HG03460 (cell line): ENCODE data around the gene NDN.
"Not testable (repeated sequence)": the region's sequence is repeated elsewhere in the genome, so short reads cannot be mapped to it uniquely, and the experiment has no call there.

ENCODE experiments used
- ATAC-seq: cut with Tn5 transposase; IDR thresholded peaks from one replicate; pipeline ENCODE4 v1.9.1; 2021; ENCODE audit not compliant: unreplicated experiment

Gene NDN, protein sequence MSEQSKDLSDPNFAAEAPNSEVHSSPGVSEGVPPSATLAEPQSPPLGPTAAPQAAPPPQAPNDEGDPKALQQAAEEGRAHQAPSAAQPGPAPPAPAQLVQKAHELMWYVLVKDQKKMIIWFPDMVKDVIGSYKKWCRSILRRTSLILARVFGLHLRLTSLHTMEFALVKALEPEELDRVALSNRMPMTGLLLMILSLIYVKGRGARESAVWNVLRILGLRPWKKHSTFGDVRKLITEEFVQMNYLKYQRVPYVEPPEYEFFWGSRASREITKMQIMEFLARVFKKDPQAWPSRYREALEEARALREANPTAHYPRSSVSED

DNA sequence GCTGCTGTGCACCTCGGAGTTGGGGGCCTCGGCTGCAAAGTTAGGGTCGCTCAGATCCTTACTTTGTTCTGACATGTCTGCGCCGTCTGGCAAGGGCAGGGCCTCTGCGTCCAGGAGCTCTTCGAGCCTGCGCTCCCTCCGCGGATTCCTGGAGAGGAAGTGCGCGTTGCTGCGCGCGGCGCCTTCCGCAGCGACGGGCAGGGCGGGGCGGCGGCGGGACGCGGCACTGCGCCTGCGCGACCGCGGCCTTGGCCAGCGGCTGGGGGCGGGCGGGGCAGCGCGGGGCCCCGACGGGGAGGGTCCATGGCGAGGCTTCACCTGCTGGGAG, at the start of gene NDN:
Gene NDN, minus strand, starts transcription at position 163 of the 328 bp plus-strand sequence. Its CDS starts 88 bp downstream, at position 75.
- ATAC-seq = no peak

- no peak for ATAC-seq
Measured at GRCh38 chr15:23736033-23736673, 49.0 kb upstream of the NDN start.

DNA sequence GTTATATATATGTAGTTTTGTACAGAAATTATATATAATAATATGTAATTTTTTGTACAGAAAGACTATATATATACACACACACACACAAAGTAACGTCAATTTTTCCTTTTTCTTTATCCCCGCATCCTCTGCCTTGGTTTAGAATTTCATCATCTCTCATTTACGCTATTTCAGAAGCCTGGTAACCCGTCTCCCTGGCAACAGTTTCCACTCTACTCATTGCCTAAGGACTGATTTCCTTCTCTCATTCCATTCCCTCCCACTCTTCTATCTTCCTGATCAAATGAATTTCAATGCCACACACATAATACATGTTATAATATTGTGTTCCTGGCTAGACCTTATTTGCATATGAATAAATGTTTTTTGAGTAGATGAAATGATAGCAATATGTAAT, 47.8 kb upstream of the NDN start:
- ATAC-seq = no peak

DNA sequence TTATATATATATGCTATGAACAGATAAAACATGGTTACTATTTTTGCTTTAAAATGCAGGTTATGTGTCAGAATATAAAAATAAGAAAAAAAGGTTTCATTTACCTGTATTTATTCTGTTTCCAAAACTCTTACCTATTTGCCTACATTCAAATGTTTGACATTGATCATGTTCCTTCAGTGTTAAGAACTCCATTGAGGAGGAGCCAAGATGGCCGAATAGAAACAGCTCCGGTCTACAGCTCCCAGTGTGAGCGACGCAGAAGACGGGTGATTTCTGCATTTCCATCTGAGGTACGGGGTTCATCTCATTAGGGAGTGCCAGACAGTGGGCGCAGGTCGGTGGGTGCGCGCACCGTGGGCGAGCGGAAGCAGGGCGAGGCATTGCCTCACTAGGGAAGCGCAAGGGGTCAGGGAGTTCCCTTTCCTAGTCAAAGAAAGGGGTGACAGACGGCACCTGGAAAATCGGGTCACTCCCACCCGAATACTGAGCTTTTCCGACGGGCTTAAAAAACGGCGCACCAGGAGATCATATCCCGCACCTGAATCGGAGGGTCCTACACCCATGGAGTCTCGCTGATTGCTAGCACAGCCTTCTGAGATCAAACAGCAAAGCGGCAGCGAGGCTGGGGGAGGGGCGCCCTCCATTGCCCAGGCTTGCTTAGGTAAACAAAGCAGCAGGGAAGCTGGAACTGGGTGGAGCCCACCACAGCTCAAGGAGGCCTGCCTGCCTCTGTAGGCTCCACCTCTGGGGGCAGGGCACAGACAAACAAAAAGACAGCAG, 27.0 kb upstream of the NDN start:
- ATAC-seq = not testable (repeated sequence)

DNA sequence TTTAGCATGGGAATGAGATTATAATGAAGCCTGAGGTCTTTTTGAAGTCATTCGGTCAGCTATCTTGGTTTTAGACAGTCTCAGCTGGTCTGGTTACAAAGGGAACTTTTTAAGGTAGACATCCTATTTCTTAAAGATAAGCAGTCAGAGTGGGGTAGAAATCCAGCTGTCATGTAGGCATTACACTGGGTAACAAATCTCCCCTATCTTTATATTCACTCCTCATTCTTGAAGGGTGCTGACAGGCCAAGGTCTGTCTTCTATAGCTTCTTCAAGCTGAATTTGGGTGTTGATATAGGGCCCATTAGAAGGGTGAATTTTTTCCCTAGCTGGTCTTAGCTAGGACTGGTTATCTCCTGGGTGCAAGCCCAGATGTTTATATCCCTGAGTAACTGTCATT, 21.2 kb upstream of the NDN start:
- ATAC-seq = no peak

DNA sequence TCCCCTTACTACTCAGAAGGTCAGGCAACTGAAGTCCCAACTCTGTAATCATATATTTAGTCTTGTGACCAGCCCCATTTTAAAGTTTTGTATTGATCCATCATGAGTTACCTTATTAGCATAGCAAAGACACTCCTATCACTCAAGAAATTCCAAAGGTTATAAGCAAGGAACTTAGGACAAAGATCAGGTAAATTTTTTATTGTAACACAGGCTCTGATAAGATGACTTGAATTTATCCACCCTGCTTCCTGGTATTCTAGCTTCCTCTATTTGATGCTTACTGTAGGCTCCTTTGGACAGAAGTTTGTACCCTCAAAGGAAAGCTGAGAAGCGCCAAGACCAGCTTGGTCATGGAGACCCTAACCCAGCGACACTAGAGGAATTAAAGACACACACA, 8.2 kb upstream of the NDN start:
- ATAC-seq = no peak

DNA sequence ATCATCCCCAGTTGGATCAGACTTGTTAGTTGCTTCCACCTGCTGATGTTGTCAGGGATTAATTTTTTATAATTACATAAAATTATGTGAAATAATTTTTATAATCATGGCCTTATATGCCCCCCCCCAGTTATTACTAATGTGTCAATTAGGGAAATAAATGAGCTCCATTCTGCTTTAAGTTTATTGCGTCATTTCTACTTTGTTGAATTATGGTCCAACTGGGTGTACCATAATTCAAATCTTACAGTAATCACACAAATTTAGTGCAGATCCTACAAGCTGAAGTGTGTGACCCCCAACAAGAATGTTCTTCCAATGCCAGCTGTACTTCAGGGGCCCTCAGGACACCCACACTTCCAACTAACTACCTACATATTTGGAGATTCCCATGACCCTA, 7.5 kb upstream of the NDN start:
- ATAC-seq = no peak

DNA sequence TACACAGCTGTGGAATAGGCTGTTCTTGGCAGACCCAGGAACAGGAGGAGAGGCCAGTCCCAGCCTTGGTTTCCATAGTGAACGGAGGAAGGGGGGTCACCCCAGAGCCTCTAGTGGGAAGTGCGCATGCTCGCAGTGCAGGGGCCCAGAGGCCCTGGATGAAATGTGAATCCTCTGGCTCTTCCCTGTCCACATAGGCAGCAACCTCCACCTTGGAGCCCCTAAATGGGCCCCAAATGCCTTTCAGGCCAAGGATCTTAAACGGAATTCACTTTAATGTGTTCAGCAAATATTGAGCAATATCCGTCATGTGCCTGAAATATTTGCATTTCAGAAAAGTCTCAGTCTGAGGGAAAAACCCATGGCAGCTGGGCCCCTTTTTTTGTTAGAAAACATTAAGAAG, 3.3 kb upstream of the NDN start:
- no peak for ATAC-seq

- no peak for ATAC-seq
Measured at GRCh38 chr15:23690015-23690414, 2.9 kb upstream of the NDN start.

DNA sequence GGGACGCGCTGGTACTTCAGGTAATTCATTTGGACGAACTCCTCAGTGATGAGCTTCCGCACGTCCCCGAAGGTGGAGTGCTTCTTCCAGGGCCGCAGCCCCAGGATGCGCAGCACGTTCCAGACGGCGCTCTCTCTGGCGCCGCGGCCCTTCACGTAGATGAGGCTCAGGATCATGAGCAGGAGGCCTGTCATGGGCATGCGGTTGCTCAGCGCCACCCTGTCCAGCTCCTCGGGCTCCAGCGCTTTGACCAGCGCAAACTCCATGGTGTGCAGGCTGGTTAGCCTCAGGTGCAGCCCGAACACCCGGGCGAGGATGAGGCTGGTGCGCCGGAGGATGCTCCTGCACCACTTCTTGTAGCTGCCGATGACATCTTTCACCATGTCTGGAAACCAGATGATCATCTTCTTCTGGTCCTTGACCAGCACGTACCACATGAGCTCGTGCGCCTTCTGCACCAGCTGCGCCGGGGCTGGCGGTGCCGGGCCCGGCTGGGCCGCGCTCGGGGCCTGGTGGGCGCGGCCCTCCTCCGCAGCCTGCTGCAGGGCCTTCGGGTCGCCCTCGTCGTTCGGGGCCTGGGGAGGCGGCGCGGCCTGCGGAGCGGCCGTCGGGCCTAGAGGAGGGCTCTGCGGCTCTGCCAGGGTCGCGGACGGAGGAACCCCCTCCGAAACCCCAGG, 501 bp downstream of the NDN start:
- ATAC-seq = no peak

GRCh38 chr15:23671481-23671880, 15.6 kb downstream of the NDN start:
- ATAC-seq = no peak

DNA sequence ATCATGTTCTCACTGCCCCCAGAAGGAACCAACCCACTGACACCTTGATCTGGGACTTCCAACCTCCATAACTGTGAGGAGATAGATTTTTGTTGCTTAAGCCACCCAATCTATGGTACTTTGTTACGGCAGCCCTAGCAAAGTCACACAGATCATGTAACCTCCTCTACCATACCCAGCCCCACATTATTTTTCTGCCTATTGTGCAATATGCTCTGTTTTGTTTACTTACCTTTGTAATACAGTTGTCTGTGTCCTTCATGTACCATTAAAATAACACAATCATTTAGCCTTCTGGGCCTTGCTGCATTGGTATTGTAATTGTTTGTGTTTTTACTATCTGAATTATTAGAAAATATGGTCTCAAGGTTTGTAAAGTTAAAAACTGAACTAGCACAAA, 16.1 kb downstream of the NDN start:
- no peak for ATAC-seq

DNA sequence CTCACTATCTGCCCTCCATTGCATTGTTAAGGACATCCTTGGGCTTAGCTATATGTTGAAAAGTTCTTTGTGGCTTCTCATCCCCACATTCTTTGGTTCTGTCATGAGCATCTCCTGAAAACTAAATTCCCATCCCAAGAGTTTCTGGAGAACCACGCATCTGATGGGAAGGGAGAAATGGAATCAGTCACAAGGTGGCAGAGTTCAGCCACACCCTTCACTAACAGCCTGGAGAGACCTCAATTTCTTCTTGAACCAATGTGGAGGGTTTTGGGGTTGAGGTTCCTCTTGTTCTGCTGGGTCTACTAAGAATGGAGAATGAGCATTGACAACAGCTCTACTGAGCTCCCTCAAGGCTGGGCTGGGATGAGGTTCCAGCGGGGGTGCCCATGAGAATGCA, 23.9 kb downstream of the NDN start:
- no peak for ATAC-seq

DNA sequence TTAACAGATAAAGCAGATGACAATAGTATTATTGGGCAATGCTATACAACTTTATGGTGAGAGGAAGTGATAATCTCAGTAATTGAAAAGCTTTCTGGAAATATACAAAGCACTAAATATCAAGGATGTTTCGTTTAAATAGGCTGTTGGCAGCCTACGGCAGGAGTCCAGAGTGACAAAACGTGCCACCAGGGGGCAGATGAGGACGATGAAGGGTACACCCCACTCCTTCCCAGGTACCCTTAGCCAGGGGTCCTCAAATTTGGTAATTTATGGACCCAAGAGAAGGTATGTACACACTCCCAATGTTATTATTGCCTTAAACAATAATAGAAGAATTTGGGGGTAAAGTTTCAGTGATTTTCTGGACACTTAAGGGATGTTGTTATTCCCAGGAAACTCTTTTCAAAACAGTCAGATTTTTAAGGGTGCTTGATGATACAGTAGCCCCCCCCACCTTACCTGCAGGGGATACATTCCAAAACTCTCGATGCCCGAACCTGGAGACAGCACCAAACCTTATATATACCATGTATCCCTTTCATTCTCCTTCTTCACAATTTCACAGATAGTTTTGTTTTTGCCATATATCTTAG, 38.1 kb downstream of the NDN start:
- ATAC-seq = no peak

GRCh38 chr15:23647421-23648370, 39.4 kb downstream of the NDN start, which contains the start of gene MAGEL2:
TSS of gene MAGEL2 (minus strand) at chr15:23647867. CDS start at chr15:23647742, 125 bp downstream.
- ATAC-seq = no peak

GRCh38 chr15:23647001-23647295, 40.2 kb downstream of the NDN start:
- ATAC-seq = no peak

DNA sequence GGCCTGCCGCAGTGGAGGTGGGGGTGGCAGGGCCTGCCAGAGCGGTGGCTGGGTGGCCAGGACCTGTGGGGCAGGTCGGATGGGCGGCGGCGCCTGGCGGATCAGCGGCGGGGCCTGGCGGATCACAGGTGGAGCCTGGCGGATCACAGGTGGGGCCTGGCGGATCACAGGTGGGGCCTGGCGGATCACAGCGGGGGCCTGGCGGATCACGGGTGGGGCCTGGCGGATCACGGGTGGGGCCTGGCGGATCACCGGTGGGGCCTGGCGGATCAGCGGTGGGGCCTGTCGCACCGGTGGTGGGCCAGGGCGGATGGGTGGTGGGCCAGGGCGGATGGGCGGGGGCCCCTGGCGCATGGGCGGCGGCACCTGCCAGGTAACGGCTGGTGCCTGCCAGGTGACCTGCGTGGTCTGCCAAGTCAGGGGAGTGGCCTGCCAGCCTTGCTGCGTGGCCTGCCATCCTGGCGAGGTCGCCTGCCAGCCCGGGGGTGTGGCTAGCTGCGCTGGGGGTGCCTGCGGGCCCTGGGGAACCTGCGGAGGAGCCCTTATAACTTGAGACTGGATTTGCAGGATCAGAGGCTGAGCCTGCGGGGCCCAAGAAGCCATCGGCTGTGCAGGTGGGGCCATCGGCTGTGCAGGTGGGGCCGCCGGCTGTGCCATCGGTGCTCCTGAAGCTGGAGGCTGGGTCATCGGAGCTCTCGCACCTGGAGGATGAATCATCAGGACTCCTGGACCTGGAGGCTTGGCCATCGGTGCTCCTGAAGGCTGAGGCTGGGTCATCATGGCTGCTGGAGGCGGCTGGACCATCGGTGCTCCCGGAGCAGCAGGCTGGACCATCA, 40.7 kb downstream of the NDN start:
- ATAC-seq = no peak

- ATAC-seq = no peak
Measured at GRCh38 chr15:23645371-23646164, 41.5 kb downstream of the NDN start.
